Putamen (tissue), 1 donor: Measurements from ENCODE around the gene ZYX.

Source experiments
- DNase-seq: peaks from one replicate; pipeline ENCODE4 v3.0.0-alpha.2; 2016; ENCODE audit warnings: low spot score

The ZYX gene, protein sequence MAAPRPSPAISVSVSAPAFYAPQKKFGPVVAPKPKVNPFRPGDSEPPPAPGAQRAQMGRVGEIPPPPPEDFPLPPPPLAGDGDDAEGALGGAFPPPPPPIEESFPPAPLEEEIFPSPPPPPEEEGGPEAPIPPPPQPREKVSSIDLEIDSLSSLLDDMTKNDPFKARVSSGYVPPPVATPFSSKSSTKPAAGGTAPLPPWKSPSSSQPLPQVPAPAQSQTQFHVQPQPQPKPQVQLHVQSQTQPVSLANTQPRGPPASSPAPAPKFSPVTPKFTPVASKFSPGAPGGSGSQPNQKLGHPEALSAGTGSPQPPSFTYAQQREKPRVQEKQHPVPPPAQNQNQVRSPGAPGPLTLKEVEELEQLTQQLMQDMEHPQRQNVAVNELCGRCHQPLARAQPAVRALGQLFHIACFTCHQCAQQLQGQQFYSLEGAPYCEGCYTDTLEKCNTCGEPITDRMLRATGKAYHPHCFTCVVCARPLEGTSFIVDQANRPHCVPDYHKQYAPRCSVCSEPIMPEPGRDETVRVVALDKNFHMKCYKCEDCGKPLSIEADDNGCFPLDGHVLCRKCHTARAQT

GRCh38 chr7:143380646-143381426 is at the start of gene ZYX:
ZYX (plus strand) TSS chr7:143381345; CDS start chr7:143381572, 227 bp downstream.
- peak; percentile 85 for DNase-seq

DNA sequence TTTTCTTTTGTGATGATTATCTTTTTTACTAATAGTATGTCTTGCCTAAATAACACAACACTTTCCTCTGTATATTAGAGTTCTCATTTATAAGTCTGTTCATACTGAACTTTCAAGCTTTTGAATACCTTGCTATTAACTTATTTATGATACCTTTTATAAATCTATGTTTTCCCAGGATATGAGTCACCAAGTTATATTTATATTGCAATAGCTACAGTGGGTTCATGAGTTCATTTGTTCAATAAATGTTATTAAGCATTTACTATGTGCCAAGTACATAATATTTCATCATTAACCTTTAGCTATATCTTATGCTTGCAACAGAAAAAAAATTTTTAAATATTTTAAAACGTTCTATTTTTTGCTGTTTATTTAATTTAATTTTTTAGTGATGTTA is 46.9 kb upstream of the ZYX start:
- DNase-seq, result no peak

DNA sequence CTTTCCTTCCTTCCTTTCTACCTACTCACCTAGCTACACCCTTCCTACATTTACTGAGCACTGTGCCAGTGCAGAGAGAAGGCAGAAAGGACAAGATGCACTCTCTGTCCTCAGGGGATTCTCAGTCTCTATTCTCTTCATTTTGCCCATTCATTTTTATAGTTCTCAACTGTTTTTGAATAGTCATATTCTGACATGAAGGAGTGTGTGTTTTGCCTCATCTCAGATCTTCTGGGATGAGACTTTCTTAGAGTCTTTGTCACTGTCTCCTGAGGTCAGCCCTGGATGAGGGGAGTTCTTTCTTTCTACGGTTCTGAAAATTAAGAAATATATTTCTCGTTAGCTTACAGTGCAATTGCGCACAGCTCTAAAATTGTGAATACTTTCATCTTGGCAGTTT is 43.9 kb upstream of the ZYX start:
- DNase-seq, result no peak

- no peak for DNase-seq
Measured at GRCh38 chr7:143341842-143342241, 39.3 kb upstream of the ZYX start.

- no peak for DNase-seq
Measured at GRCh38 chr7:143343596-143343995, 37.5 kb upstream of the ZYX start.

DNA sequence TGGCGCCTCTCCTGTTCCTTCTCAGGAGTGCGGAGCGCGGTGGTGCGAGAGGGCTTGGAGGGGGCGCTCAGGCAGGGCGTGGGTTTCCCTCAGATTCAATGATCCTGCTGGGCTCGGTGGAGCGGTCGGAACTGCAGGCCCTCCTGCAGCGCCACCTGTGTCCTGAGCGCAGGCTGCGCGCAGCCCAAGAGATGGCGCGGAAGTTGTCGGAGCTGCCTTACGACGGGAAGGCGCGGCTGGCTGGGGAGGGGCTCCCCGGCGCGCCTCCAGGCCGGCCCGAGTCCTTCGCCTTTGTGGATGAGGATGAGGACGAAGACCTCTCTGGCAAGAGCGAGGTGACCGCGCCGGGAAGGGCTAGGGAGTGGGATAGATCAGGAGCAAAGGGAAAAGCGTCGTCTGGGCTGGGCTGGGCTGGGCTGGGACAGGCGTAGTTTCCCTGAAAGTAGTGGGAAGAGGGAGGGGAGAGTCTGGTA is 35.7 kb upstream of the ZYX start:
- DNase-seq, result no peak

DNA sequence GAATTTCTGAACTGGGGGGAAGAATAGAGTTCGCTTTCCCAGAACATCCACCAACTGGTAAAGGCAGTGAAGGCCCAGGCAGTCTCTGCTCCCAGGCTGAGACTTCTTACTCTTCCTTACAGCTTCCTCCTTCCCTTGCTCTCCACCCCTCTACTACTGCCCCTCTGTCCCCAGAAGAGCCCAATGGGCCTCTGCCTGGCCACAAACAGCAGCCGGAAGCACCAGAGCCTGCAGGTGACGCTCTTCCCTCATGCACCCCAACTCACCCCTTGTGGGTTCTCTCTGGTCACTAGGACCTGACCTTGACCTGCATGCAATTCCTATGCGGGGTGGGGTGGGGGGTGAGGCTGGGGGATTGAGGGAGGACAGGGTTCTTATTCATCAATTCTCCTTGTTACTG is 35.1 kb upstream of the ZYX start:
- DNase-seq, result no peak

DNA sequence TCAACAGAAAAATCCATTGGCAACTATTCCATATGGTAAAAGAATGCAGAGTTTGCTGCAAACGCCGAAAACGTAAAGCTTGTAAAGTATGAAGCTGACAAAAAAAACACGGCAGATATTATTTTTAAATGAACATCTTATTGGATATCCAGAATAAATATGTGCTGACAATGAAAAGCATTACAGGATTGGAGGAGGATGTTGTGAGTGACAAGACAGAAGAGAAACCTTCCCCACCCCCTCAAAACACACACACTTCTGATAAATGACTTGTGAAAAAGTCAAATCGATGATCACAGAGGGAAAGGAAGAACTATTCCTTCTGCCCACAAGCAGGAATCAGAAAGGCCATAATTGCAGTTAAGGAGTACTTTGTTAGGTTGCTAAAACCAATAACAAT is 33.2 kb upstream of the ZYX start:
- DNase-seq, result no peak

DNA sequence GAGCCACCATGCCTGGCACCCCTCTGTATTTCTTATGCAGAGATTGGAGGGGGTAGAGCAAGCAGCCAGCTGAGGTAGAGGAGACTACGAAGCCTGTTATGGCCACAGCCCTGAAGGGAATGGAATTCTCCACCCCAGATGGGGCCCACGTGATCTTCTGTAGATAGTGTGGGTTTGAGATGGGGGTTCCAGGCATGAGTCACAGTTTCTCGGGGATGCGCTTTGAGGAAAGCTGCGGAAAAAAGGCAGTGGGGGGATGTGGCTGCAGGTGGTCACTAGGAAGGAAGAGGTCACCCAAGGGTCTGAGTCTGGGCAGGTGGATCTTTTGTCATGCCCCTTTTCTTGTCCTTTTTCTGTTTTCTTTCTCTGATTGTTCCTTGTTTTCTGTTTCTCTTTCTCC is 30.1 kb upstream of the ZYX start:
- no peak for DNase-seq

GRCh38 chr7:143351574-143351973 is 29.6 kb upstream of the ZYX start:
- DNase-seq, result no peak

DNA sequence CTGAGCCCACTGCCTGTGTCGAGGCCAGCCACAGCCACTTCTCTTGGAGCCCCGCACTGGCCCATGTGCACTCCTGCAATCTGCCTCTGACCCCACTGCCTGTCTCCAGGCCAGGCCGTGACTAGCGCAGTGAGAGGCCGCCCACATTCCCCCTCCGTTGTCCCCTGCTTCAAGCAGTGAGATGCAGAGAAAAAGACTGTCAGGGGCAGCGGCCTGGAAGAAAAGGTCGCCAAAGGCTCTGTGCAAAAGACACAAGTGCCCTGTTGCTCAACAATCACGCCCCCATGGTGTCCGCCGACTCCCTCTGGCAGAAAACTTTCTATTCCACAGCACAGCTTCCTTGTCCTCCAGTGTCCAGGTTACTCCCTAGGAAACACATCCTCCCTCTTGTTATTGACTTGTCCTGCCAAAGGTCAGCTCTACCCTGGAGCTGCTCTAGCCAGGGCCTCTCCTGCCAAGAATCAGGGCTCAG is 28.6 kb upstream of the ZYX start:
- no peak for DNase-seq

DNA sequence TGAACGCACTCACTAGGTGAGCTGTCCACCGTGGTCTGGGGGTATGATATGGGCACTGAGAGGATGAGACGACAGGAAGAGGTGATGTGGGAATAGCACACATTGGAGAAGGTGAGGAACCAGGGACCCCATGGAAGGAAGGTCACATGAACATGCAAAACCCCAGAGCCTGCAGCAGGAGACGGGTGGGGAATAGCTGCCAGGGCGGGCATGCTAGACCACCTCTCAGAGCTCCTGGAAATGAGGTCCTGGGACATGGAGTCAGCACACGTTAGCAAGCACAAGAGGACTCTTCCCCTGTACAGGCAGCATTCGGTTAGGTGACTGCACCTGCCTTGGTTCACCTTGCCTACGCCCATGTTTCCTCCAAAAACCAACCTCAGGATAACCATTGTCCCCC is 26.8 kb upstream of the ZYX start:
- DNase-seq, result no peak

DNA sequence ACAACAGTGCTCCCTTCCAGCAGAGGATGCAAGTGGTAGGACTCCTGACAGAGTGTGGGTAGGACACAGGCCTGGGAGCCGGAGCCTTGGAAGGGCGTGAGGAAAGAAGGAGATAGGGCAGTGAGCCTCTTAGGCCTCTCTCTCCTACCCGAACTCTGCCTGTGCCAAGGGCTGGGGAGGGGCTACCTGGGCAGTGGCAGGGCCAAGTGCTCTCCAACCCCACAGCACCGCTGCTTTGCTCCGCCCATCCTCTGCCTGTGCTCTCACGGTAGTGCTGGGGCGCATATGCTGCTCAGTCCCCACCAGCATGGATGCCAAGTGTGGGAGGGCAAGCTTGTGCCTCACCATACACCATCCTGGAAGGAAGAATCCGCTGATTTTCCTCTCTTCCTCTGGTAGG is 26.2 kb upstream of the ZYX start:
- DNase-seq, result no peak

GRCh38 chr7:143355450-143356385 is 25.4 kb upstream of the ZYX start:
- DNase-seq, result no peak

GRCh38 chr7:143356414-143357050 is 24.6 kb upstream of the ZYX start:
- DNase-seq, result no peak

GRCh38 chr7:143358626-143359025 is 22.5 kb upstream of the ZYX start:
- no peak for DNase-seq

DNA sequence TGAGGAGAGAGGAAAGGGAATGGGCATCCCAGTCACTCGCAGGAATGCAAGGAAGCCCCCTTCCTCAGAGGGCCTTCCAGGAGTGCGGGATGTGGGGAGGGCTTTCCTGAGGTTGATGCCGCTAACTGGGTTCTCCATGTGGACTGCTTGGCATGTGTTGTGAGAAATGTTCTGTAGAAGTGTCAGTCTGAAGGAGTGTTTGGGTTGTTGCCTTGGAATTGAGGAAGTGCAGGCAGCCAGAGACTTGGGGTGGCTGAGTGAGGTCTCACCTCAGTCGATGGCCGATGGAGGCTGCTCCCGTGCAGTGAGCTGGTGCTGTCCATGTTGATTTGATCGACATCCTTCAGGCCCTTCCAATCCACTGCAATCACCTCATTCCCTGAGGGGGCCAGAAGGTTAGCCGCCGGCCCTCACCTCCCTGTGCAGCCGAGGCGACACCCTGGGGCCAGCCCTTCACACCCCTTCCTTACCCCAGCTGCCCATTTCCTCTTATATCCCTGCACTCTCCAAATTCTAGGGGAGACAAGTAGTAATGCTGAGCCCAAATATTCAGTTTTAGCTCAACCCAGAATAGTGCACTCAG is 21.3 kb upstream of the ZYX start:
- DNase-seq, result no peak

GRCh38 chr7:143360788-143361551 is 20.2 kb upstream of the ZYX start:
- no peak for DNase-seq

DNA sequence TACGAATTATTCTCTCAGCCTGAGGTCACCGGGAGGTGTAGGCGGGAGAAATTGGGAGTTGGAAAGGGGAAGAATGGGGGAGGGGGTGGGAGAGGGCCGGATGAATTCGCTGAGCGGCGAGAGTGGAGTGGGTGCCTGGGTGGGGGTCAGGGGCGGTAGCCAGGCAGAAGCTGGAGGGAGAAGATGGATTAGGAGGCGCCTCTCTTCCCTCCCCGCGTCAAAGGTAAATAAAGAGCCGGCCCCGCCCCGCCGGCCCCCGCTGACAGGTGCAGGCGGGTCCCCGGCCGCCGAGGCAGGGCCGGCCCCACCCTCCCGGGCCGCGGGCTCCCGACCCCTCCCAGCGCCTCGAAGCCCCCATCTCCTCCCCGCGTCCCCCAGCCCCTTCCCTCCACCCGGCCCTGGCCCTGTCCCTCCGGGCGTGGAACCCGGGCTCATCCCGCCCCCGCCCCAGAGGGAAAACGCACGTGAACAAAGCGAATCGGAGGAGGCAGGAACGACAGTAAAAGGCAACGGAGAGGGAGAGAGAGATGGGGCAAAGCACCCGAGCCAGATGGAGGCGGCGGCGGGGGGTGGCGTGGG is 19.5 kb upstream of the ZYX start:
- DNase-seq, result no peak
